ENCODE data around the gene CARD11.

- TF ChIP-seq CTCF (conservative IDR thresholded peaks at IDR 0.05 in 1 of 2, IDR thresholded peaks at IDR 0.05 in 1 of 2; ENCODE audit: extremely low read depth in 1 of 2, insufficient read depth in 1 of 2, low read depth in 1 of 2, low read length in 2 of 2): no peak
- no peak for TF ChIP-seq EZH2 (IDR thresholded peaks at IDR 0.05; ENCODE audit: borderline replicate concordance, low read length)
Observed at GRCh38 chr7:2955269-2955668, 88.4 kb downstream of the CARD11 start.
